Fibroblast of lung (primary cell): ENCODE results near the gene ADAMTS16.

Experiments
- EZH2 ChIP-seq: IDR thresholded peaks from 2 replicates; pipeline ENCODE4 v1.5.1; 2012; ENCODE audit warnings: low read length, control low read depth, mild to moderate bottlenecking; ENCODE audit errors: missing control alignments
- TF ChIP-seq, protein P1 (sequence below), 2 donors: IDR thresholded peaks in 1 of 2; conservative IDR thresholded peaks in 1 of 2; 1 replicate in 1 of 2; 2 replicates in 1 of 2; pipeline ENCODE4 v1.5.1; 2011 to 2012; ENCODE audit warnings: low read length in 2 of 2, control low read depth in 1 of 2, inconsistent platforms in 1 of 2, low read depth in 1 of 2, mild to moderate bottlenecking in 1 of 2

DNA sequence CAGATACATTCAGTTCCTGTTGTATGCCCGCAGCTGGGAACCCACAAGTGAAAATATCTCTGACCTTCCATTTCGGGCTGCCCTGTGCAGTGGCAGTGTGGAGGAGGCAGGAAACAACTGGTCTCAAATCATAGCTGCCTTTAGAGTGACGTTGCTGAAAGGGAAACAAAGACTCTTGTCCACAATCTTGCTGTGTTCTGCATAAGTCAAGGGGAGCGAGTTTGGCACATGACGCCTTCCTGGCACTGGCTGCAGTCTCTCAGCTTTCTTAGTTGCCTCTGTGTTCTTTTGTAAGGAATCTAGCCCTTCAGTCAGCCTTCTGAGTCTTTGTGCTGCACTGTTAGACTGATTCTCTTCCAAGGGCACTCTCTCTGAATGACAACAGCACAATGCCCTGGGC is 24.0 kb downstream of the ADAMTS16 start:
- TF ChIP-seq, protein P1, sequence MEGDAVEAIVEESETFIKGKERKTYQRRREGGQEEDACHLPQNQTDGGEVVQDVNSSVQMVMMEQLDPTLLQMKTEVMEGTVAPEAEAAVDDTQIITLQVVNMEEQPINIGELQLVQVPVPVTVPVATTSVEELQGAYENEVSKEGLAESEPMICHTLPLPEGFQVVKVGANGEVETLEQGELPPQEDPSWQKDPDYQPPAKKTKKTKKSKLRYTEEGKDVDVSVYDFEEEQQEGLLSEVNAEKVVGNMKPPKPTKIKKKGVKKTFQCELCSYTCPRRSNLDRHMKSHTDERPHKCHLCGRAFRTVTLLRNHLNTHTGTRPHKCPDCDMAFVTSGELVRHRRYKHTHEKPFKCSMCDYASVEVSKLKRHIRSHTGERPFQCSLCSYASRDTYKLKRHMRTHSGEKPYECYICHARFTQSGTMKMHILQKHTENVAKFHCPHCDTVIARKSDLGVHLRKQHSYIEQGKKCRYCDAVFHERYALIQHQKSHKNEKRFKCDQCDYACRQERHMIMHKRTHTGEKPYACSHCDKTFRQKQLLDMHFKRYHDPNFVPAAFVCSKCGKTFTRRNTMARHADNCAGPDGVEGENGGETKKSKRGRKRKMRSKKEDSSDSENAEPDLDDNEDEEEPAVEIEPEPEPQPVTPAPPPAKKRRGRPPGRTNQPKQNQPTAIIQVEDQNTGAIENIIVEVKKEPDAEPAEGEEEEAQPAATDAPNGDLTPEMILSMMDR (conservative IDR thresholded peaks at IDR 0.05 in 1 of 2, IDR thresholded peaks at IDR 0.05 in 1 of 2; ENCODE audit: low read depth in 1 of 2, low read length in 2 of 2), result no peak
- no peak for TF ChIP-seq EZH2
